Mesenchymal stem cell (in vitro differentiated cells and primary cell): ENCODE measurements around the gene TEX101.
"Not testable (repeated sequence)": the region's sequence is repeated elsewhere in the genome, so short reads cannot be mapped to it uniquely, and the experiment has no call there.

ENCODE experiments used
- DNase-seq: peaks from one replicate; pipeline ENCODE4 v3.0.0-alpha.2; 2013
- H2AFZ ChIP-seq: one replicate; pipeline ENCODE4 v1.6.1; 2013; ENCODE audit warnings: low read depth, mild to moderate bottlenecking, control low read depth, inconsistent platforms, low read length, moderate library complexity
- H2AK5ac ChIP-seq: 2 replicates; pipeline ENCODE4 v1.6.1; 2013; ENCODE audit warnings: low read length, moderate library complexity, mild to moderate bottlenecking, inconsistent platforms; ENCODE audit not compliant: severe bottlenecking
- H2BK120ac ChIP-seq: one replicate; pipeline ENCODE4 v1.6.1; 2013; ENCODE audit warnings: low read depth, mild to moderate bottlenecking, inconsistent platforms, low read length, moderate library complexity
- H2BK12ac ChIP-seq, 2 experiments: one replicate each; pipeline ENCODE4 v1.6.1; 2013; ENCODE audit warnings: inconsistent platforms in 2 of 2, low read length in 2 of 2, mild to moderate bottlenecking in 2 of 2, moderate library complexity in 2 of 2, control low read depth in 1 of 2
- H2BK15ac ChIP-seq: one replicate; pipeline ENCODE4 v1.6.1; 2013; ENCODE audit warnings: mild to moderate bottlenecking, low read depth, inconsistent platforms; ENCODE audit not compliant: poor library complexity, severe bottlenecking
- H2BK5ac ChIP-seq: 2 replicates; pipeline ENCODE4 v1.6.1; 2013; ENCODE audit warnings: low read depth, mild to moderate bottlenecking, low read length, control low read depth, inconsistent platforms; ENCODE audit not compliant: poor library complexity, severe bottlenecking
- H3K14ac ChIP-seq, 2 experiments: one replicate each; pipeline ENCODE4 v1.6.1; 2013; ENCODE audit warnings: inconsistent platforms in 2 of 2, low read length in 2 of 2, control low read depth in 1 of 2, mild to moderate bottlenecking in 1 of 2, moderate library complexity in 1 of 2
- H3K18ac ChIP-seq, 2 experiments: one replicate each; pipeline ENCODE4 v1.6.1; 2013; ENCODE audit warnings: inconsistent platforms in 2 of 2, low read length in 2 of 2, control low read depth in 1 of 2, low read depth in 1 of 2, mild to moderate bottlenecking in 1 of 2
- H3K23ac ChIP-seq, 2 experiments: one replicate each; pipeline ENCODE4 v1.6.1; 2013; ENCODE audit warnings: inconsistent platforms in 2 of 2, low read length in 2 of 2, mild to moderate bottlenecking in 2 of 2, moderate library complexity in 2 of 2, control low read depth in 1 of 2
- H3K27ac ChIP-seq: 2 replicates; pipeline ENCODE4 v1.5.1; 2013; ENCODE audit warnings: mild to moderate bottlenecking, moderate library complexity, low read length, control low read depth, inconsistent platforms; ENCODE audit not compliant: poor library complexity, severe bottlenecking
- H3K27me3 ChIP-seq, 2 experiments: 2 replicates each; pipeline versions ENCODE4 v1.6.1 to v1.7.0; 2013; ENCODE audit warnings: low read length in 2 of 2, mild to moderate bottlenecking in 2 of 2, moderate library complexity in 2 of 2, control low read depth in 1 of 2, inconsistent platforms in 1 of 2; ENCODE audit not compliant: control insufficient read depth in 1 of 2, insufficient read depth in 1 of 2
- H3K36me3 ChIP-seq, 2 experiments: 2 replicates each; pipeline versions ENCODE4 v1.6.1 to v1.7.0; 2013; ENCODE audit warnings: low read length in 2 of 2, control low read depth in 1 of 2, inconsistent platforms in 1 of 2, low read depth in 1 of 2, mild to moderate bottlenecking in 1 of 2; ENCODE audit not compliant: insufficient read depth in 2 of 2, control insufficient read depth in 1 of 2
- H3K4ac ChIP-seq, 2 experiments: one replicate each; pipeline ENCODE4 v1.6.1; 2013; ENCODE audit warnings: inconsistent platforms in 2 of 2, low read length in 2 of 2, mild to moderate bottlenecking in 2 of 2, moderate library complexity in 2 of 2, control low read depth in 1 of 2, low read depth in 1 of 2
- H3K4me1 ChIP-seq: 2 replicates; pipeline ENCODE4 v1.6.1; 2013; ENCODE audit warnings: low read depth, low read length, control low read depth; ENCODE audit not compliant: control insufficient read depth, insufficient read depth
- H3K4me2 ChIP-seq: 2 replicates; pipeline ENCODE4 v1.6.1; 2013; ENCODE audit warnings: low read length, mild to moderate bottlenecking, inconsistent platforms; ENCODE audit not compliant: poor library complexity, severe bottlenecking
- H3K4me3 ChIP-seq, 2 experiments: 2 replicates each; pipeline versions ENCODE4 v1.5.1 to v1.7.0; 2013; ENCODE audit warnings: low read length in 2 of 2, mild to moderate bottlenecking in 2 of 2, control low read depth in 1 of 2, low read depth in 1 of 2; ENCODE audit not compliant: insufficient read depth in 1 of 2
- H3K79me1 ChIP-seq: replicated peaks from 2 replicates; pipeline ENCODE4 v1.6.1; 2013; ENCODE audit warnings: mild to moderate bottlenecking, control low read depth, low read length, inconsistent platforms; ENCODE audit not compliant: poor library complexity, severe bottlenecking
- H3K9ac ChIP-seq: 2 replicates; pipeline ENCODE4 v1.7.0; 2013; ENCODE audit warnings: mild to moderate bottlenecking, low read length, moderate library complexity
- H3K9me3 ChIP-seq: 2 replicates; pipeline ENCODE4 v1.7.0; 2013; ENCODE audit warnings: mild to moderate bottlenecking, low read length; ENCODE audit not compliant: control insufficient read depth
- H4K8ac ChIP-seq: one replicate; pipeline ENCODE4 v1.6.1; 2013; ENCODE audit warnings: inconsistent platforms, mild to moderate bottlenecking, low read length, moderate library complexity
- H4K91ac ChIP-seq: one replicate; pipeline ENCODE4 v1.6.1; 2013; ENCODE audit warnings: mild to moderate bottlenecking, low read length, inconsistent platforms
- WGBS: methylation state at CpG from one replicate; pipeline ENCODE4 v1.1.7; 2013; ENCODE audit warnings: mixed read lengths; 5-methylcytosine and 5-hydroxymethylcytosine counted together

The TEX101 gene

GRCh38 chr19:43390903-43391551, 23.7 kb upstream of the TEX101 start:
- H3K27me3 ChIP-seq = peaks cover 0 to 23% of the 10 kb centered on the region in 2 experiments
- not testable (repeated sequence) for H3K23ac ChIP-seq, H4K91ac ChIP-seq, H2BK5ac ChIP-seq, H4K8ac ChIP-seq, H3K79me1 ChIP-seq, H3K18ac ChIP-seq, H2BK15ac ChIP-seq, H3K9ac ChIP-seq, H3K4me3 ChIP-seq, H2AFZ ChIP-seq, H3K4me1 ChIP-seq, DNase-seq, H3K36me3 ChIP-seq, H3K4me2 ChIP-seq, H2BK120ac ChIP-seq, H2BK12ac ChIP-seq, H3K9me3 ChIP-seq, H3K27ac ChIP-seq, H3K14ac ChIP-seq, H3K4ac ChIP-seq, H2AK5ac ChIP-seq
- 85% methylated on average over 7 of the region's 11 CpGs for WGBS

- not testable (repeated sequence) for H3K4me3 ChIP-seq, H2BK5ac ChIP-seq, H2AK5ac ChIP-seq, H4K91ac ChIP-seq, H2BK15ac ChIP-seq, H3K4ac ChIP-seq, H3K4me2 ChIP-seq, H3K14ac ChIP-seq, H3K9me3 ChIP-seq, H4K8ac ChIP-seq, H2BK12ac ChIP-seq, H2BK120ac ChIP-seq, H3K36me3 ChIP-seq, H3K23ac ChIP-seq, H3K9ac ChIP-seq, H3K18ac ChIP-seq, H2AFZ ChIP-seq, H3K27ac ChIP-seq, H3K79me1 ChIP-seq, DNase-seq, H3K4me1 ChIP-seq
- 78% methylated on average over 6 of the region's 6 CpGs for WGBS
- peaks cover 0 to 24% of the 10 kb centered on the region in 2 experiments for H3K27me3 ChIP-seq
Measured at GRCh38 chr19:43391552-43391935, 23.1 kb upstream of the TEX101 start.

- not testable (repeated sequence) for H3K36me3 ChIP-seq, H2BK12ac ChIP-seq, H4K91ac ChIP-seq, H3K18ac ChIP-seq, H2AK5ac ChIP-seq, H3K9me3 ChIP-seq, H2BK15ac ChIP-seq, H4K8ac ChIP-seq, H2BK120ac ChIP-seq, H3K9ac ChIP-seq, H2BK5ac ChIP-seq, H3K79me1 ChIP-seq, H3K4me1 ChIP-seq, H2AFZ ChIP-seq, DNase-seq, H3K23ac ChIP-seq, H3K14ac ChIP-seq, H3K27ac ChIP-seq, H3K4me3 ChIP-seq, H3K4me2 ChIP-seq, H3K4ac ChIP-seq
- 49% methylated on average over 3 of the region's 3 CpGs for WGBS
- H3K27me3 ChIP-seq = peaks cover 0 to 24% of the 10 kb centered on the region in 2 experiments
Measured at GRCh38 chr19:43393501-43393900, 21.2 kb upstream of the TEX101 start.

- Histone ChIP-seq H3K9ac (no peak overlapping the region), H3K27me3 (peaks cover 0 to 30% of the 10 kb centered on the region in 2 experiments), H3K27ac (no peak overlapping the region), H2BK12ac (no peak overlapping the region), H3K18ac (no peak overlapping the region), H3K9me3 (no peaks in the 10 kb centered on the region), H3K4me2 (no peak overlapping the region), H3K14ac (no peak overlapping the region), H2BK5ac (no peak overlapping the region), H2BK15ac (no peak overlapping the region), H3K4ac (no peak overlapping the region), H4K91ac (no peak overlapping the region), H3K4me1 (no peaks in the 10 kb centered on the region), H2AK5ac (no peak overlapping the region), H4K8ac (no peak overlapping the region), H3K4me3 (no peak overlapping the region), H3K79me1 (no peaks in the 10 kb centered on the region), H2AFZ (no peak overlapping the region), H2BK120ac (no peak overlapping the region), H3K23ac (no peak overlapping the region), H3K36me3 (no peaks in the 10 kb centered on the region)
- no peak for DNase-seq
- 84% methylated on average over 6 of the region's 6 CpGs for WGBS
Measured at GRCh38 chr19:43395561-43395960, 19.1 kb upstream of the TEX101 start.
